NCI-H1105 treated with DMSO at 0.1 percent for 48 hours (cell line): ENCODE measurements around the gene ZNF595.
"Not testable (repeated sequence)": the region's sequence is repeated elsewhere in the genome, so short reads cannot be mapped to it uniquely, and the experiment has no call there.

Experiments
- DNase-seq: peaks from one replicate; lab custom pipeline; 2025; lab: John Stamatoyannopoulos, UW

Gene ZNF595

GRCh38 chr4:86559-87324, 33.6 kb downstream of the ZNF595 start:
- not testable (repeated sequence) for DNase-seq

DNA sequence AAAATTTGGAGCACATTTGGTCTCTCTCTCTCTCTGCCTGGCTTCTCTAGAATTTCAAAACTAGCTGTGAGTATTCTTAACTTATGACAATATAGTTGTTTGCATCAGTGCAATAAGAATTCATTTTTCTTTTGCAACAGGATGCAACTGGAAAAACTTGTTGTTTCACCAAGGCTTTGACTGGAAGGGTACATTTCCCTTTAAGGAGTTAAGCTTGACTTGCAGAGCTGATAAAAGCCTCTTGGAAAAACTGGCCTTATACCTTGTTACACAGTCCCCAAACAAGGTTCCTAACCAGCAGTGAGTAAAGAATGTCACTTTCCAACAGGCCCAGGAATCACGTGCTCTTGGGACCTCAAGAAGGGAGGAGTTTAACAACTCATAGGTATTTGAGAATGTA, 45.3 kb downstream of the ZNF595 start:
- DNase-seq, result no peak

GRCh38 chr4:99863-100262, 46.7 kb downstream of the ZNF595 start:
- DNase-seq, result no peak

DNA sequence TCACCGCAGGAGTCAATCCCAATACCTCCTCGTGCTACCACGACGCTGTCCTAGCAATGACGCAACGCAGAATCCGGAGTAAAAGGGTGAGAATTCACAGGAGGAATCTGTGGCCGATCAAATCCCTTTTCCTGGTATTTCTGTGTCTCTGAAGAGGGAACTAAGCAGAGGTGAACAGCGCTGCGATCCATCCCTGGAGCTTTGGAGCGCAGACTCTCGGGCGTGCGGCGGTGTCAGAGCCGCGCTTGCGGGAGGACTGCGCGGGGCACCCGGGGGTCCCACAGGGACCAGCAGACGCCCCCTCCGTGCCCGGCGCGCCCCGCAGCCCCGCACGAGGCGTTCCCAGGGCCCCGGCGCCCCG, 53.9 kb downstream of the ZNF595 start:
- DNase-seq, result no peak

DNA sequence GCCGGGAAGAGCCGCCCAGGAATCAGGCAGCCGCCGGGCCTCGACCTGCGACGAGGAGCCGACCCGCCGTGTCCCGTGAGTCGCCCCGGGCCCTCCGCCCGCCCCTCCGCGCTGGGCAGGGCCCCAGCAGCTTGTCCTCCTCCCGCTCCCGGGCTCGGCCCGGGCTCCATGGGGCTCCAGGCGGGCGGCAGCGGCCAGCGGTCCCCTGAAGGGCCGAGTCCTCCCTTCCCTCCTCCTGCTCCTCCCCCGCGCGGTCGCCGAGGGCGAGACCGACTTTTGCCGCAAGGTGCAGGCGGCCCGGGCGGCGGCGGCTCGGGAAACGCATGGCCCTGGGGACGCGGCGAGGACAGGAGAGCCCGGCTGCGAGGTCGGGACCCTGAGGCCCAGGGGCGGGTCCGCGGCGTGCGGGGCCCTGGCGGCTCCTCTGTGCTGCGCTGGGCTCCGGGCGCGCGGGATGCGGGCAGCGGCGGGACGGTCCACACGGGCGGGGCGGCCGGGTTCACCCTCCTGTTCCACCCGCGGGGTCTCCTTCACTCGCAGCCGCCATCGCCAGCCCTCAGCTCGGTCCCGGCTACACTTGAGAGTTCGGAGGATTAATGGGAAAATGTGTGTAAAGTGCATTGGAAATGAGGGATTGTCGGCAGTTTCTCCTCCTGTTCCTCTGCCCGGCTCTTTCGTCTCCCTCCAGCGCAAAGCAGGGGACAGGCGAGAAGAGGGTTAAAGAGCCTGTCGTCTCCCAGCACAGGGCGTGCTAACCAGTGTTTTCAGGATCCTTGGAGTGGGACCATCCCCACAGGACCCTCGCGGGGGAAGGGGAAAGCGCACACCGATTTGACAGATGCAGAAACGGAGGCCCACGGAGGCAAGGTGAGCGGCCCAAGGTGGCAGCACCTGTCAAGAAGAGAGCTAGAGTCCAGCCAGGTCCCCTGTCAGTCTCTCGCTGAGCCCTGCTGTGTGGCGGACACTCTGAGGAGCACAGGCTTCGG, 54.6 kb downstream of the ZNF595 start:
- DNase-seq, result no peak

DNA sequence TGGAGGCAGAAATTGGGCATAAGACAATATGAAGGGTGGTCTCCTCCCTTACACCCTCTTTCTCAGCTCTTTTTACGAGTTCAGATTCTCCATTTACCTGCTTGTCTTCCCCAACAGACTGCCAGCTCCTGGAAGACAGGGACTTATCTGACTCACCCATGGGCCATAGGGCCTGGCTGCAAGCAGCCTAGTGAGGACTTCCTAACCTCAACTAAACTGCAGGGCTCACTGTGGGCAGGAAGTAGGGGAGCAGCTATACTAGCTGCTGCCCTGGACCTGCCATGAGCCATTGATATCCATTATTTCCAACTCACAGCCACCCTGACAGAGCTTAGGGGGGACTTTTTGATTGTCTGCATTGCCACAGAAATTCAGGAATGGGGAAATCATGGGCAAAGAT, 59.6 kb downstream of the ZNF595 start:
- DNase-seq, result no peak

DNA sequence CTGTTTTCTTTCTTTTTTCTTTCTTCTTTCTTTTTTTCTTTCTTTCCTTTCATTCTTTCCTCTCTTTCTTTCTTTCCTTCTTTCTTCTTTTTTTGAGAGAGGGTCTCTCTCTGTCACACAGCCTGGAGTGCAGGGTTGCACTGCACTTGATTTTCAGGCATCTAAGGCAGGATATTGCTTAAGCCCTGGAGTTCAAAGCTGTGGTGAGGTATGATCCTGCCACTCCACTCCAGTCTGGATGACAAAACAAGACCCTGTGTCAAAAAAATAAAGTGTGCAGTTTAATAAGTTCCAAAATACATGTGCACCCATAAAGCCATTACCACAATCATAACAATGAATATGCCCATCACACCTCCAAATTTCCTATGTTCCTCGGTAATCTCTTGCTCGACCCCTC, 60.6 kb downstream of the ZNF595 start:
- DNase-seq, result no peak

- no peak for DNase-seq
Observed at GRCh38 chr4:114149-114548, 61.0 kb downstream of the ZNF595 start.

DNA sequence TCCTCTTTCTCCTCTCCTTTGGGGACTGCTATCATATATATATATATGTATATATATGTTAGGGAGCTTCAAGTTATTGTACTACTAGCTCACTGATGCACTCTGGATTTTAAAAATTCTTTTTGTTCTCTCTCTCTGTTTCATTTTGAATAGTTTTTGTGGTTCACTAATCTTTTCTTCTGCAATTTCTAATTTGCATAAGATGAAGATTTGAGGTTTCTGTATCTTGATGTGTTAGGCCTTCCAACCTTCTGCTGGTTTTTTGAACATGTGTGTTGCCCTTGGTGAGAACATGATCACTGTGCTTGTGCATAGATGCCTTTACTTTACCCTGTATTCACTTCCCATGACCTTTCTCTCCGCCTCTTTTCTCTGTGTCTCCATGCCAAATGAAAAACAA, 63.4 kb downstream of the ZNF595 start:
- DNase-seq, result no peak

- DNase-seq, result no peak
Observed at GRCh38 chr4:120616-121015, 67.5 kb downstream of the ZNF595 start.

DNA sequence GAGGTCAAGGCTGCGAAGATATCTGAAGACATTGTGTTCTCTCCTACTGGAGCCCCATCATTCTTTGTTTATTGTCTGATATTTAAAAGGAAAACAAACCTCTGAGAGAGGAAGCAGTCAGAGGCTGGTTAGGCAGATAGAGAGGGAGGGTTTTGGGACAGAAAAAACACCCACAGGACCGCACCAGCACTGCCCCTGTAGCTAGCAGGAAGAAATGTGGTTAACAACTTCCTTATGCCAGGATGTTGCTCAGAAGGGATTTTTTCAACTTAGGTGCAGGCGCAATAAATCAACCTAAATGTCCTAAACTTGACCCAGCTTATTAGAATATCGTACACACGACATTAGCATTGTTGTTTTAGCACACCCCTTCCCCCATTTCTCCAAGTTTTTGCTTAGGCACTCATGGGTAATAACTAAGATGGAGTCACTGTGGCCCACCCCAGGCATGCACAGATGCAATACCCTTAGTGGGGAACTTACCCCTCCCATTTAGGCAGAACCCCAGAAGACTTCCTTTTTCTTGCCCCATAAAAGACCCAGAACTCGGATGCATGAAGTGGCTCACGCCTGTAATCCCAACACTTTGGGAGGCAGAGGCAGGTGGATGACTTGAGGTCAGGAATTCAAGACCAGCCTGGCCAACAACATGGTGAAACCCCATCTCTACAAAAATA, 68.4 kb downstream of the ZNF595 start:
- DNase-seq, result no peak

DNA sequence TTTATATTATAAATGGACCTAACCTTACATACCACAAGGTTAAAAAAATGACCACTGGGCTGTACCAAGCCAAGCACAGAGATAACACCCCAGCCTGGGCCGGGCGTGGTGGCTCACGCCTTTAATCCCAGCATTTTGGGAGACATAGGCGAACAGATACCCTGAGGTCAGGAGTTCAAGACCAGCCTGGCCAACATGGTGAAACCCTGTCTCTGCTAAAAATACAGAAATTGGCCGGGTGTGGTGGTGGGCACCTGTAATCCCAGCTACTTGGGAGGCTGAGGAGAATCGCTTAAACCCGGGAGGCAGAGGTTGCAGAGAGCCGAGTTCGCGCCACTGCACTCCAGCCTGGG, 70.8 kb downstream of the ZNF595 start:
- not testable (repeated sequence) for DNase-seq

DNA sequence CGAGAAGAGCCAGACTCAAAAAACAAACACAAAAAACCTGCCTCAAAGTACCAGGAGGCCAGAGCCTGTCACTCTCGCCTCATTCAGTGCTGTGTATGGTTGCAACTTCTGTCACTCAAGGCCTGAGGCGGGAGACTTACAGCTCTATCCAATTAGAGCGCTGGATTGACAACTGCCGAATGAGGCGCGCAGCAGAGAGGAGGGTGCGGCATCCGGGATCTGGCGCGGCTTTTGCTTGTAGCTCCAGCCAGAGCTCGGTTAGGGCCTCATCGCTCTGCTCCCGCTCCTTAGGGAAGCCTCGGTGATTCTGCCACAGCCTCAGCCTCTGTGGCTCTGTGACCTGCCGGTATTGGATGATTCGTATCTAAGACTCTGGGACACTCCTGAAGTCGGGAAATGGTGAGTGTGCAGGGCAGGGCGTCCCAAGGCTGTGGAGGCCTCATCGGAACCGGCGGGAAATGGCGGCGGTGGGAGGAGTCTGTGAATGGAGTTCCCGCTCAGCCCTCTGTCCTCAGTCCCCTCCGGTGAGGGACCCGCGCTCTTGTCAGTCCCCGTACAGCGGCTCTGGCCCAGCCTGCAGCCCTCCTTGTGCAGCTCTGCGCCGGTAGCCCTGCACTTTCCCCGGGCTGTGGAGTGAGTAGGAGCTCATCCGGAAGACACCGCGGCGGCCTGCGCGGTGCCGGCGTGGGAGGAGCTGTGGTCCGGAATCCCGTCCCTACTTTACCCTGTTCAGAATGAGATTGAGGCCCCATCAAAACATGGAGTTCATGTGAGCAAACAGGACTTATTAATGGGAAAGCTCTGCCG, 71.4 kb downstream of the ZNF595 start, which contains the start of gene ZNF718:
ZNF718 (plus strand) TSS at position 227 of the 807 bp plus-strand sequence; CDS start at position 397, 170 bp downstream.
- DNase-seq, result no peak

DNA sequence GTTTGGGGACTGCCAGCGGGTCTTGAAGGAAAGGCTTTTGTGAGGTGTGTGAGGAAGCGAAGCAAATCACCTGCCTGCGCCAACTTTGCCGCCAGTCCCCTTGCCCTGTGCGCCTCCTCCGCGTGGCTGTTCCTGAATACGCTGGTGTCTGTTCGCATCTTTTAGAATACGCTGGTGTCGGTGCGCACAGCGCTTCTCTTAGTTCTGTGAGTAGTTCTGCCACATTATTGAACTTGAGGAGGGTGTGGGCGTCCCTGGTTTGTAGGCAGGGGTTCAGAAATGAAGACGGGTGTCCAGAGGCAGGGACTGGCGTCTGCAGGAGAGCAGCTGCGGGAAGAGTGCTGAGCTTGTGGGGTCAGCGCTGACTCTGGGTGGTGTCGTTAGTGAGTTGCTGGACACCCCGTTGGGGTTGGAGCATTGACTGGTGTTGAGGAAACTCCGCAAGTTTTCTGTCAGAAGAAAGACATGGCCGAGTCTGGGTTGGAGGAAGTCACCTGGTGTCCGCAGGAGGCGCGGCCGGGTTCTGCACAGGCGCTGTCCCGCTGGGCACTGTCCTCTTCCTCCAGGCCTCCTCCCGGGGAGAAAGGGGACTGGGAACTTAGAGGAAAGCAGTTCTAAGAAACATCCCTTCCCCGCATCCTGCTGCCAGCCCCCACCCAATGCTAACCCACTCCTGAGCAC, 72.1 kb downstream of the ZNF595 start:
- DNase-seq, result no peak

DNA sequence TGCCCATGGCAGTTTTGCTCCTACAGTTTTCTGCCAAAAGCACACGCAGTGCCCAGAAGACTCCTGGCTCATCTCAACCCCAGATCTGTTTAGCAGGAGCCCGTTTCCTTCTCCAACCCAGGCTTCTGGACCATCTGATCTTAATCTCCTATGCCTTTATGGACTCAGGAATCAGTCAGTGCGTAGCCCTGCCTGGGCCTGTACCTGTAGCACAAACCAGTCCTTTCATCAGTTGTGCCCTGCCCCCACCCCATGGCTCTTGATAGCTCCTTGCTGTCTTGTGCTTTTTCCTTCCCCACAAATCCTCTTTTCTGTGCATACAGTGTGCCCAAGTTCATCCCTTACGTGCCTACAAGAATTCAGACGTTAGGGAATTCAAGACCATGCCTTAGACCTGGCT, 72.7 kb downstream of the ZNF595 start:
- no peak for DNase-seq

- no peak for DNase-seq
Observed at GRCh38 chr4:132483-132882, 79.4 kb downstream of the ZNF595 start.
